GM12873 (cell line): ENCODE data around the gene TCEAL4.

ENCODE experiments used
- TF ChIP-seq, protein P1 (sequence below): IDR thresholded peaks from 2 replicates; pipeline ENCODE4 v1.5.1; 2012; ENCODE audit warnings: low read depth, mild to moderate bottlenecking, moderate library complexity, low read length, control low read depth; ENCODE audit not compliant: insufficient read depth; ENCODE audit errors: missing control alignments

Gene TCEAL4

DNA sequence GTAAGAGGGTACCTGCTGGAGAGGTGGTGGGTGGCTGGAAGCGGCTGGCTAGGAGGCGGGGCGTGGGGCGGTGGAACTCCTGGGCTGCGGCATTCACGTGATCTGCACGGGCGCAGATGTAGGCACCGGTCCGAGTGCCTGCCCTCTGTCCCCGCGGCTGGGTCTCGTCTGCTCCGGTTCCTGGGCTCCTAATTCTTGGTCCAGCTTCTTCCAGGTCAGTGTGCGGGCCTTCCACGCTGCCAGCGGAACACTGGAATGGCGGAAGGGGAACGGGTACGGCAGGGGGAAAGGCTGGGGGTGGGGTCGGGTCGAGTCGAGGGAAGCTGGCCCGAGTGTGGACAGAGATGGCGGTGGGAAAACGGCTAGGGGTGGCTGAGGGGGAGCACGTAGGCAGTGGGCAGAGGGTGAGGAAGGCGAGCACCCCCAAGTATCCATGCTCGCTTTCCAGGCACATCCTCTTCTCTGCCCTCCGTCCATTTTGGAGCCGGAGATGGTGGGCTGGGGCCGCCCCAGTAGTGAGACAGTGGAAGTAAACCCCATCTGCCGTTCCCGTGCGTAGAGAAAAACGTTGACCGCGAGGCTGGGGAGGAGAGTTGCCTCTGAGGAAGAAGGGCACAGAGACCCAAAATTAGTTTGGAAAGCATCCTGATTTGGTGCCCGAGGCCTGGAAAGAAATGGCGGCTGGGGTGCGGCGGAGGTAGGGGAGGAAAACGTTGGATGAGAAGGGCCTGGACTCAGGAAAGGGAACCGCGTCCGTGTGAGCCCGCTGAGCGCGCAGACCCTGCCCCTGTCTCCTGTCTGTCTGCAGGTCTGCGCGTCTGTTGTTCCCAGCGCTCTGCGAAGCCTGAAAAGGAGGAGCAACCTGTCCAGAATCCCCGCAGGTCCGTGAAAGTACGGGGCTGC, at the start of gene TCEAL4:
TCEAL4 (plus strand) TSS at position 105 of the 903 bp plus-strand sequence. CDS start 1,161 bp downstream, outside the sequence.
- TF ChIP-seq, protein P1, sequence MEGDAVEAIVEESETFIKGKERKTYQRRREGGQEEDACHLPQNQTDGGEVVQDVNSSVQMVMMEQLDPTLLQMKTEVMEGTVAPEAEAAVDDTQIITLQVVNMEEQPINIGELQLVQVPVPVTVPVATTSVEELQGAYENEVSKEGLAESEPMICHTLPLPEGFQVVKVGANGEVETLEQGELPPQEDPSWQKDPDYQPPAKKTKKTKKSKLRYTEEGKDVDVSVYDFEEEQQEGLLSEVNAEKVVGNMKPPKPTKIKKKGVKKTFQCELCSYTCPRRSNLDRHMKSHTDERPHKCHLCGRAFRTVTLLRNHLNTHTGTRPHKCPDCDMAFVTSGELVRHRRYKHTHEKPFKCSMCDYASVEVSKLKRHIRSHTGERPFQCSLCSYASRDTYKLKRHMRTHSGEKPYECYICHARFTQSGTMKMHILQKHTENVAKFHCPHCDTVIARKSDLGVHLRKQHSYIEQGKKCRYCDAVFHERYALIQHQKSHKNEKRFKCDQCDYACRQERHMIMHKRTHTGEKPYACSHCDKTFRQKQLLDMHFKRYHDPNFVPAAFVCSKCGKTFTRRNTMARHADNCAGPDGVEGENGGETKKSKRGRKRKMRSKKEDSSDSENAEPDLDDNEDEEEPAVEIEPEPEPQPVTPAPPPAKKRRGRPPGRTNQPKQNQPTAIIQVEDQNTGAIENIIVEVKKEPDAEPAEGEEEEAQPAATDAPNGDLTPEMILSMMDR, result no peak

GRCh38 chrX:103536071-103536470, 49.2 kb upstream of the TCEAL4 start:
- TF ChIP-seq, protein P1, result no peak

DNA sequence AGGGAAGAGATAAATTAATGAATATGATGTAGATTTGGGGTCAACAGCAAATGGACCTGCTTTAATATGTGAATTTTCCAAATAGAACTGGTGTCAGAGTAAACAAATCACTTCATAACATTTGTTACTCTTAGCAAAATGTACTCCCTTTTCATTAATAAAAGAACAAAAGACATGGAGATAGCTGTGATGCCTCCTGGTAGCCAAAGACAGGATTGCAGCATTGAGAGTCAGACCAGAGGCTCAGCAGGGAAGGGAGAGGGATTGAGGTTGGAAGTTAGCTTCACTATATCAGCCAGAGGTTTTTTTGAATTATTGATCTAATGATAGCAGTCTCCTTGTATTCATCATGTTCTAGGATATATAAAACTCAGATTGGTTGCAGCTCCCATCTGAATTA, 48.6 kb upstream of the TCEAL4 start:
- TF ChIP-seq, protein P1, result no peak

DNA sequence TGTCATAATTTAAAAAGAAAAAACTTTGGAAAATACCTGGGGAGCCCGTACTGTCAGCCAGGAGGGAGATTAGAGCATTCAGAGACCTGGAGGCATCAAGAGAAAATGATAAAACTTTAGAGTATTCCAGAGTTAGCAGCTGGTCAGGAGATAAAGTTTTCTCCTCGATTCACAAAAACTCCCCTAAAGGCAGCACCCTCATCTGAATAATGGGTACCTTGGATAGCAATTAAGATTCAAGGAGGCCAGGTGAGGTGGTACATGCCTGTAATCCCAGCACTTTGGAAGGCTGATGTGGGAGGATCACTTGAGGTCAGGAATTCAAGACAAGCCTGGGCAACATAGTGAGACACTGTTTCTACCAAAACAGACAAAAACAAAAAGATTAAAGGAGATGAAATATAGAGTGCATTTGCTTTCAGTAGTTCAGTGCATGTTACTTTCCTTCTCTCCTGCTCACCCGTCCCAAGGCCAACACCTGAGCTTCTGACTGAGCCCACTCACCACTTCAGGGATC, 47.4 kb upstream of the TCEAL4 start:
- TF ChIP-seq, protein P1, result no peak

GRCh38 chrX:103538728-103539127, 46.6 kb upstream of the TCEAL4 start:
- TF ChIP-seq, protein P1, result no peak

- TF ChIP-seq, protein P1, result no peak
These were observed 45.6 kb upstream of the TCEAL4 start for GRCh38 chrX:103539695-103540094.

GRCh38 chrX:103540145-103540544, 45.2 kb upstream of the TCEAL4 start:
- TF ChIP-seq, protein P1, result no peak
